GM19463 (cell line): ENCODE measurements around the gene SIGLEC11.
"Not testable (repeated sequence)": the region's sequence is repeated elsewhere in the genome, so short reads cannot be mapped to it uniquely, and the experiment has no call there.

ENCODE experiments used
- ATAC-seq: cut with Tn5 transposase; IDR thresholded peaks from one replicate; pipeline ENCODE4 v1.9.1; 2021; ENCODE audit warnings: mild to moderate bottlenecking, moderate library complexity; ENCODE audit not compliant: unreplicated experiment

The SIGLEC11 gene

DNA sequence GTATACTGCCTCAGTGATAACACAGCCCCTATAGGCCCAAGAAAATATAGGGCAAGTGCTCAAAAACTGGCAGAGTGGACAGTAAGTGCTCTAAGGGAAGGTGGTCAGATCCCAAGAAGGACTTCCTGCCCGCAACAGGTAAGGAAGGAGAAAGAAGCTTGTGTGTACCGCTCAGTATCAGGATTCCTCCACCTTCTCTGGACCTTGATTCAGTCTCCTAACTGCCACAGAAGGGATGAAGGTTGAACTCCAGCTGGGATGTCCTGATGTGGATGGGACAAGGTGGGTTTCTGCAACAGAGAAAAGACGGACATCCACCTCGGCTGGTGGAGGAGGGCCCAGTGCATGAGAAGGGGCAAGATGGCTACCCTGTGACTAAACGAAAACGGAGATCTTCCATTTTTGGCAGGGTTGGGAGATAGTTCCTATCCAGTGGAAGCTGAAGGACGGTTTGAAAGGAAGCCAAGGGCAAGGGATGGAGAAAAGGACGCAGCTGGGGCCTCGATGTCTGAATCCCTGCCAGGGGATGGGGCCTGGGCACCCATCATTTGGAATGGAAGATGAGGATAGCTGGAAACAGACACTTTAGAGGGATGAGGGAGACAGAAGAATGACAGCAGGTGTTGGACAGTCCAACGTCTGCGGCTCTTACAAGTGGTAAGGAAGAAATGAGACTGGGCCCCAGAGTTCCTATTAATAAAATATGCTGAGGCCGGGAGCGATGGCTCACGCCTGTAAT, 33.3 kb downstream of the SIGLEC11 start:
- ATAC-seq, result no peak

DNA sequence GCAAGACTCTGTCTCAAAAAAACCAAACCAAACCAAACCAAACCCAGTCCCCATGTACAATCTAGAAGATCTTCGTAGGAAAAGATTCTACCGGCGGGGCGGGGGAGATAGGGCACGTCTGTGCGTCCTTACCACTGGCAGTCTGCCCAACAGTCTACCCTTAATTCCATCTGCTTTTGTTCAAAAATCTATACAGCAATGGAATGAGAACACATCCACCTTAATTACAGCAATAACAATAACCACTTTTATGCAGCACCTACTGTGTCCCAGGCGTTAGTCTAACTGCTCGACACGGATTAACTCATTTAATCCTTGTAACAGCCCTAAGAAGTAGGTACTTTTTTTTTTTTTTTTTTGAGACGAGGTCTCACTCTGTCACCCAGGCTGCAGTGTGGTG, 34.5 kb downstream of the SIGLEC11 start:
- no peak for ATAC-seq

- no peak for ATAC-seq
These were observed 35.5 kb downstream of the SIGLEC11 start for GRCh38 chr19:49925486-49925885.

DNA sequence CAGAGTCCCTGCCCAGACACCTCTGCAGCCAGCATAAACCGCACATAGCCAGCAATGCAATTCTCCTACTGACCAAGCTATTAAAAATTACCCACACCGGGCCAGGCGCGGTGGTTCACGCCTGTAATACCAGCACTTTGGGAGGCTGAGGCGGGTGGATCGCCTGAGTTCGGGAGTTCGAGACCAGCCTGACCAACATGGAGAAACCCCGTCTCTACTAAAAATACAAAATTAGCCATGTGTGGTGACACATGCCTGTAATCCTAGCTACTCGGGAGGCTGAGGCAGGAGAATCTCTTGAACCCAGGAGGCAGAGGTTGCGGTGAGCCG, 36.1 kb downstream of the SIGLEC11 start:
- ATAC-seq, result not testable (repeated sequence)

DNA sequence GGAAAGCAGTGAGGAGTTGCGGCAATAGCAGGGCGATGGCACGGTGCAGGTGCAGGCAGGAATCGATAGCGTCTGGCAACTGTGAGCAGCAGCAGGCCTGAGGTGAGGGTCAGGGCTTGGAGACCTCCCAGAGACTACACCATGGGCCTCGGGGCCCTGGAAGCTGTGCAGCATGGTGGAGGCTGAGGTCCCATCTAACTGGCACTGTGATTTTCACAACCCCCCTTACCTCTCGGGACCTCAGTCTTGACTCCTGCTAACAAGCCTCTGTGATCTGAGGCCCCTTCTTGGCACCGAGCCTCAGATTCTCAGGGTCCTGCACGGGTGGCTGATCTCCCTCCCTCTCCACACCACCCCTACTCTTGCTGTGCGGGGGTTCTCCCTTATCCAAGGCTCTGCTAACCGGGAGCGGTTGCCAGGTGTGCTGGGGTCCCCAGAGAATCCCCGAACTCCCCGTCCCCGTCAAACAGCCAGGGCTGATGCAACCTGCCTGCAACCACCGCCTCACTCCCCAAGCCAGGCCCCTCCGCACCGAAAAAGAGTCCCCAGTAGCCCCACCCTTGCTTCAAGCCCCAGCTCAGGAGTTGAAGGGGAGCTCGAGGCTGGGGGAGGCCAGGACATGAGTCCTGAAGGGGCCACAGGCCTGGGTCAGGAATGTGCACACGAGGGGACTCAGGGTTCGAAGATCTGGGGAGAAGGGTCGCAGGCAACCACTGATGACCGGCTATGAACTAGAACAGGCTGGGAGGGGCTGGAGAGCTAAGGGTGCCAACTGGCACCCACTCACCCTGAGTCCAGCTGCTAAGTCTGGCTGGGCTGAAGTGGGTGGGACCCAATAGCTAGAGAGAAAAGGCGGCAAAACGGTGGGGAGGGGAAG, 36.7 kb downstream of the SIGLEC11 start:
- ATAC-seq, result no peak

GRCh38 chr19:49923055-49924003, 37.6 kb downstream of the SIGLEC11 start:
- ATAC-seq, result no peak

DNA sequence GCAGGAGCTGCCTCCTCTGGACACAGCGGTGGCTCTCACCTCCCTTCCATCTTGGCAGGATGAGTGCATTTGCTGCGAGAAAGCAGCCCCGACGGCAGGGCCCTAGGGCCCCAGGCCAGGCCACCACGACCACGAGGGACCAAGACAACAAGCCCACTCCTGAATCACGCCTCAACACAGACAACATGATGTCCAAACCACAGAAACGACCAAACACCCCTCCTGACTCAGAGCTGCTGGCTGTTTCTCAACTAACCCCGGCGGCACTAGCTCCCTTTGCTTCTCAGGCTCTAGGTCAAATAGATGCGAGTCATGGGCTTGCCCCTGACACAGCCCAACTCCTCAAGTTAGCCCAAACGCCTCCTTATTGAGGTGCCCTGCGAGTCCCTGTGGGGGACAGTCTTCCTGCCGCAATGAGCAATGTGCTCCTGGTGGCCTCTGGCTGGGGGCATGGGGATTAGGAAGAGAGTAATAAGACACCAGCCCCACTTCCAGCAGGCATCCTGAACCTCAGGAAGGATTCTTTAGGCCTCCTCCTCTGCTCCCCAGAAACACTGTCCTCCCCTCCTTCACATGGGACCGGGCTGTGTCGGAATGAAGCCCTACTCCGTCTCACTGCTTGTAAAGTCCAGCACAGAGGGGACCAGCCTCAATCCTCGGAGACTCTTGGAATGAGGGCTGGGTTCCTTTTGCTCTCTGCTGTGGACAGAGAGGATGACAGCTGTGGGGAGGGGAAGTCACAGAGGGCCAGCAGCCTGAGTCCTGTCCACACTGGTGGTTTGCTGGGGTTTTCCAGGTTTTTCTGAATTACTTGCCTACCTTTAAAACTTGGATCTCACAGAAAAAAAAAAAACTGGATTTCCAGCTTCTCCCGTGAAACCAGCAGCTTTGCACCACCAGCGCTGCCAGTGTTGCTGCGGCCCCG, 38.8 kb downstream of the SIGLEC11 start:
- ATAC-seq, result no peak

- no peak for ATAC-seq
These were observed 40.2 kb downstream of the SIGLEC11 start for GRCh38 chr19:49920624-49921363.

DNA sequence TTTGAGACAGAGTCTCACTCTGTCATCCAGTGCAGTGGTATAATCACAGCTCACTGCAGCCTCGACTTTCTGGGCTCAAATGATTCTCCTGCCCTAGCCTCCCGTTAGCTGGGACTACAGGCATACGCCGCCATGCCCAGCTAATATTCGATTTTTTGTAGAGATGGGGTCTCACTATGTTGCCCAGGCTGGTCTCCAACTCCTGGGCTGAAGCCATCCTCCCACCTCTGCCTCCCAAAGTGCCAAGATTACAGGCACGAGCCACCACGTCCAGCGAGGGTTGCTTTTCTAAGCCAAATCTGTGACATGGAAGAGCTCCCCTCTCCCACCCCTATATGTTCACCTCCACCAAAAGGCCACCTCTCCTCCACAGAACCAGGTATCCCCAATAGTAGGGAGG, 42.9 kb downstream of the SIGLEC11 start:
- no peak for ATAC-seq

DNA sequence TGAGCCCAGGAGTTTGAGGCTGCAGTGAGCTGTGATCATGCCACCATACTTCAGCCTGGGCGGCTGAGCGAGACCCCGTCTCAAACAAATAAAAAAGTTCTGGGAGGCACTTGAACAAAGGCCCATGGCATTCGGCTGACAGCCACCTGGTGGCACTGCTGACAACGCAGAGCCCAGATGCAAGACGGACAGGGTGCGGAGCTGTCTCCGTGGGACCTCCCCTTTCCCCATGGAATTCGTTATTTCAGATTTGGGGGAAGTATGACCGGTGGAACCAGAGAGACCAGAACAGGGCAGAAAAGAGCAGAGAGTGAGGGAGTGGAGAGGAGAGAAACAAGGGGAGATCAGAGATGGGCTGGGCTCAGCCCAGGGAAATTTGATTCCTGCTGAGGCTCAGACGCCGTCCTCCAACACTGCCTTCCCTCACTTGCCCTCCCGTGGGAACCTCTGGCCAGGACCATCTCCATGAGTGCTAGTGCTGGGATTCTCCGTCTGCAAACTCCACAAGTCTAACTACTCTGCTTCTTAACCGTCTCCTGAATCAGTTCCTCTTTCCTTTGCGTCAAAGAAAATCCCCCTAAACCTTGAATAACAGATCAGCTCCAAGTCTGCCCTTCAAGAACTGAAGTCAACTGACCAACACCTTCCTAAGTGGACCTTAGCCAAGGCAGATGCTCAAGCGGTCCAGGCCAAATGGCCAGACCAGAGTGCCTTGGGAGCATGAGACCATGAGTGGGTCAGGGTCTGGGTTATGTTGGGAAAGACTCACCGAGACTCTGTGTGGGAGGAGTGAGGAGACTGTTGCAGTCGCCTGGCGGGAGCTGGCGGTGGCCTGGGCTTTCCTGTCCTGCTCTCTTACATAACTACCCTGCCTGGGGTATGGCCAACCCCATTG, 43.9 kb downstream of the SIGLEC11 start:
- ATAC-seq, result no peak

DNA sequence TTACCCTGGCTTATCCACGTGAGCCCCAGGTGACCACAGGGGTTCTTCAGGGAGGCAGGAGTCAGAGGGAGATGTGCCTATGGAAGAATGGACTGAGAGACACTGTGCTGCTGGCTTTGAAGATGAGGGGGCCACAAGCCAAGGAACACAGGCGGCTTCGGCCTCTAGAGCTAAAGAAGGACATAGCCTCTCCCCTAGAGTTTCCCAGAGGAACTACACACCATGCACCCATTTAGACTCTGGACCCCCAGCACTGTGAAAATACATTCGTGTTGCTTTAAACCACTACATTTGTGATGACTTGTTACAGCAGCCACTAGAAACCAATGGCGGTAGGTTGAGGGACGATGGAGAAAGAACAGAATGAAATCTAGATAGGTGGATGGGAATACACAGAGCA, 45.7 kb downstream of the SIGLEC11 start:
- ATAC-seq, result no peak

DNA sequence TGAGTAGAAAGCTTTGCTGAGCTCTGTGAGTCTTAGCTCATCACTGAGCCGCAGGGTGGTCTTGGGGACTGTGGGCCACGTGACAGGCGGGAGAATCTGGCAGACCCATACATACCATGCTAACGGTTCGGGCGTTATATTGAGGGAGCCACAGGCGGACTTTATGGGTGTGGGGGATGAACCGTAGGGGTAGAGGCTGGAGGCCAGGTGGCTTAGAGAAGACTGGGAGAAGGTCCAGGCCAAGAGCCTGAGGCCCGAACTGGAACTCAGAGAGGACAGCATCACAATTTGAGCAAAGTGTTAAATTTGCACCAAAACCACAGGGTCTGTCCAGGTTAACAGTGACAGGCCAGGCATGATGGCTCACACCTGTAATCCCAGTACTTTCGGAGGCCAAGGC, 47.3 kb downstream of the SIGLEC11 start:
- ATAC-seq, result no peak

DNA sequence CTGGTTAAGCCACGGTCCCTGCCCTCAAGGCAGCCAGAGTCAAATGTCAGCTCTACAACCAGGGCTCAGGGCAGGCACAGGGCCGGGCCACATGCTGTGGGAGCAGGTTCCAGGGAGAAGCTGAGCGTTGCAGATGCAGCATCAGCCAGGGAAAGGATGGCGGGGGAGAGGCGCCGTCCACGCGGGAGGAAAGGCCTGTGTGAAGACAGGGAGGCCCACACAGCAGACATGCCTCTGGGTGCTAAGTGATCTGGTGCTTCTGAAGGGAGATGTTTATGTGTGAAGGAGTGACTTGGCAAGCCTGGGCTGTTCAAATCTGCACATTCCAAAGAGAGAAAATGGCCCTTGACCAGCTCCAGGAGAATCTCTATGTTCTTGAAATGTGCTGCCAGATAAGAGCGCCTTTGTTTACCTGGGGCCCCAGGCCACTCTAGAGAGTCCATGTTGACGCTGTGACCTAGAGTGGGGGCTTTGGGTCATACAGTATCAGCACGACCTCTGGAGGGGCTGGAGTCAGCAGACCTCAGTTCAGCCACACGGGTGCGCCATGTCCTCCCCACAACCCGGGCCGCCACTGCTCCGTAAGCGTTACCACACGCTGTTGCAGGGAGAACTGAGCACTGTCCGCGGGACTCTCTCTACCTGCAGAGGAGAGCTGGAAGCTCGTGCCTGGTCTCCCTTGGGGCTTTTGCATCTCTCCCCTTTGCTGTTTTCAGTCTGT, 47.8 kb downstream of the SIGLEC11 start:
- no peak for ATAC-seq

DNA sequence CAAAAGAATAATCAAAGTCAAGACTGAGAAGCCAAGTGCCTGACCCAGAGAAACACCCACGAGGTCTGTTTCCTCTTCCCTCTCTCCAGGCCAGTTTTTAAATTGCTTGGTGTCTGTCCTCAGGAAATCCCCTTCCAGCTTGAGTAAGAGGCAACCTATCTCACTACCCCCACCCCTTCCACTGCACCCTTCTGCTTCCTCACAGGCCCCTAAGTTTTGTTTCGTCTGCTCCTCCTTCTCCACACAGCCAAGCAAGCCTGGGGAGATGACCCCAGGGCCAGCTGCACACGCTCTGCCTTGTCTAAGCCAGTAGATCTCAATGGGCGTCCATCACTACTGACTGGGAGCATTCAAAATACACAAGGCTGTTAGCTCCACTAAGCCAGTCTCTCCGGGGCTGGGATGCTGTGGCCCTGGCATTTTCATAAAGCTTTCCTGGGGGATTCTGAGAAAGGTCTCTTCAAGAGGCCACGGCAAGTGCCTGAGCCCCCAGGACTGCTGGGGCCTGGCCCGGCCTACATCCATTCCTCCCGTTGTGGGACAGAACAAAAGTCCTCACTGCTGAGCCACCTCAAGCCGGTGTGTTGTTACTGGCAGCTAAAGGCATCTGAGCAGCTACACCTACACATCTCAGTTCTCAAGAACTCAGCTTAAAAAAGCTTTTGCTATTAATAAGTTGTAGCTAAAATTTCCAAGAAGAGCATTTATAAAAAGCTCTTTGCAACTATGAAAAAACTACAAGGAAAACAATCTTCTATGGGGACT, 49.4 kb downstream of the SIGLEC11 start:
- no peak for ATAC-seq

- no peak for ATAC-seq
These were observed 50.8 kb downstream of the SIGLEC11 start for GRCh38 chr19:49910179-49910578.

DNA sequence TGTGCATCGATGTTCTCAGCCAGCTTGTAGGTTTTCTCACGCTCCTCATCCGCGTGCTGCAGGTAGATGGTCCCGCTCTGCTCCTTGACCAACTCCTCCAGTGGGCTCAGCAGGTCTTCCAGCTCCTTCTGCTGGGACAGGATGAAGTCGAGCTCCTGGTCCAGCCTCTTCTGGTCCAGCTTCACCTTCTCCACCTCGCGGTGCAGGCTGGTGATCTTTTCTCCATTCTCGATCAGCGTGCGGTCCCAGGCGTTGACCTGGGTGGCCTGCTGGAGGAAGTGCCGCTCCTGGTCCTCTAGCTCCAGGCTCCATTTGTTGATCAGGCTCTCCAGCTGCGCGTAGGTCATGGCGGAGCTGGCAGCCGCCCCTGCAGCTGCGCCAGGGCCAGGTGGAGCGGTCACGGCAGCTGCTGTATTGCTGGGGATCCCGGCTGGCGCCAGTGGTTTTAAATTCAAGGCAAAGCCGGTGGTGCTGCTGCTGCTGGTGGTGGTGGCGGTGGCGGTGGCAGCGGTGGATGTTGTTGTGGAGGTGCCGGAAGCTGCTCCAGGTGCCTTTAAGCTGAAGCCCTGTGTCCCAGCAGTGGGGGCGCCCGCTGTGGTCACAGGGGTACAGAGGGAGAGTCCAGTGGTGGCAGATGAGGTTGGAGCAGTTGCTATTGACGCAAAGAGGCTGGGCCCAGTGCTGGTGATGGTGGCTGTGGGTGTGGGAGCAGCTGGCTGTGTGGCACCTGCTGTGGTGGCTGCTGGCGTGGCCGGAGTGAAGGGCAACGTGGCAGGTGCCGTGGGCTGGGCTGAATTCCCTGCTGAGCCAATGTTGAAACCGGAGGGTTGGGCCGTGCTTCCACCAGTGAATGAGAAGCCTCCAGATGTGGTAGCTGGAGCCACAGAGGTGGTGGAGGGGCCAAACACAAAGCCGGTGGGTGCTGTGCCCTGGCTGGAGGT, 52.2 kb downstream of the SIGLEC11 start:
- ATAC-seq, result no peak
